A673 (cell line): Measurements from ENCODE around the gene ZFYVE19. TPM values are rescaled to one million over a fixed set of nuclear protein-coding genes. Genes with fewer than 3 reads are reported as not detected.

ENCODE experiments used
- Bru-seq: library from RNA; stranded (reverse); fragments of 400-500 nt; gene quantifications from one replicate; lab custom pipeline; 2021; lab: Mats Ljungman, UMichigan
- BruChase-seq, 2 experiments: library from RNA; stranded (reverse); fragments of 400-500 nt; gene quantifications; one replicate each; lab custom pipeline; 2021; lab: Mats Ljungman, UMichigan
- BruUV-seq: library from RNA; stranded (reverse); fragments of 400-500 nt; replicated peaks from 2 replicates; lab custom pipeline; 2021; lab: Mats Ljungman, UMichigan
- CTCF ChIA-PET: fragments of 300-600 bp; sonication (Branson Sonifier 250); formaldehyde crosslinking; loops from one replicate; lab custom pipeline; 2022; ENCODE audit warnings: antibody characterized with exemption; lab: Charles Lee
- POLR2A ChIA-PET: fragments of 300-600 bp; sonication (Branson Sonifier 250); formaldehyde crosslinking; loops from one replicate; lab custom pipeline; 2022; ENCODE audit warnings: antibody characterized with exemption; ENCODE audit not compliant: low non-redundant PET; lab: Charles Lee
- DNase-seq: peaks from one replicate; pipeline ENCODE4 v3.0.0-alpha.2; 2015; ENCODE audit warnings: low spot score
- H3K27ac ChIP-seq: fragments of 200-600 bp; sonication (generic); 2 replicates; pipeline ENCODE4 v1.5.1; 2016; ENCODE audit warnings: mixed run types, low read depth, mild to moderate bottlenecking, mixed read lengths, antibody characterized with exemption, low read length; ENCODE audit not compliant: poor library complexity, severe bottlenecking
- H3K27me3 ChIP-seq: fragments of 200-600 bp; sonication (generic); replicated peaks from 2 replicates; pipeline ENCODE4 v1.6.1; 2017; ENCODE audit warnings: mixed run types, low read depth, mild to moderate bottlenecking, mixed read lengths, antibody characterized with exemption, low read length; ENCODE audit not compliant: insufficient read depth, poor library complexity
- H3K36me3 ChIP-seq: fragments of 200-600 bp; sonication (generic); 2 replicates; pipeline ENCODE4 v1.6.1; 2016; ENCODE audit warnings: mixed run types, mild to moderate bottlenecking, mixed read lengths, antibody characterized with exemption, low read length; ENCODE audit not compliant: insufficient read depth, poor library complexity, severe bottlenecking
- H3K4me1 ChIP-seq: fragments of 200-600 bp; sonication (generic); 2 replicates; pipeline ENCODE4 v1.6.1; 2017; ENCODE audit warnings: mixed run types, mild to moderate bottlenecking, mixed read lengths, antibody characterized with exemption, low read length; ENCODE audit not compliant: insufficient read depth, poor library complexity, severe bottlenecking
- H3K4me3 ChIP-seq: fragments of 200-600 bp; sonication (generic); 2 replicates; pipeline ENCODE4 v1.5.1; 2016; ENCODE audit warnings: low read depth, mixed run types, mild to moderate bottlenecking, mixed read lengths, low read length; ENCODE audit not compliant: poor library complexity, severe bottlenecking
- H3K9me3 ChIP-seq: fragments of 200-600 bp; sonication (generic); 2 replicates; pipeline ENCODE4 v1.6.1; 2016; ENCODE audit warnings: mixed run types, low read depth, mild to moderate bottlenecking, mixed read lengths, antibody characterized with exemption, low read length; ENCODE audit not compliant: poor library complexity, severe bottlenecking
- EZH2 ChIP-seq: fragments of 200-600 bp; sonication (generic); IDR thresholded peaks from 2 replicates; pipeline ENCODE4 v1.6.1; 2017; ENCODE audit warnings: borderline replicate concordance, low read depth, mild to moderate bottlenecking, mixed read lengths, antibody characterized with exemption, low read length; ENCODE audit not compliant: poor library complexity, severe bottlenecking
- intact Hi-C: fragments of 100-400 bp; cut with micrococcal nuclease; formaldehyde crosslinking; loops from one replicate; pipeline ENCODE4 v1.10.0; 2022; ENCODE audit not compliant: unreplicated experiment
- long read RNA-seq: library from polyadenylated mRNA; stranded (forward); transcript quantifications from one replicate; pipeline ENCODE4 v2.0.0, GENCODE V29; 2022
- total RNA-seq: library from RNA; stranded (reverse); gene quantifications from 2 replicates; pipeline ENCODE4 v1.2.3, GENCODE V29; 2021
- TF ChIP-seq, protein P1 (sequence below): fragments of 300-800, 200-600 bp; sonication (generic); conservative IDR thresholded peaks from 2 replicates; pipeline ENCODE4 v1.5.1; 2017; ENCODE audit warnings: low read depth, mild to moderate bottlenecking, antibody characterized with exemption, low read length, moderate library complexity, mixed read lengths

Gene ZFYVE19, protein sequence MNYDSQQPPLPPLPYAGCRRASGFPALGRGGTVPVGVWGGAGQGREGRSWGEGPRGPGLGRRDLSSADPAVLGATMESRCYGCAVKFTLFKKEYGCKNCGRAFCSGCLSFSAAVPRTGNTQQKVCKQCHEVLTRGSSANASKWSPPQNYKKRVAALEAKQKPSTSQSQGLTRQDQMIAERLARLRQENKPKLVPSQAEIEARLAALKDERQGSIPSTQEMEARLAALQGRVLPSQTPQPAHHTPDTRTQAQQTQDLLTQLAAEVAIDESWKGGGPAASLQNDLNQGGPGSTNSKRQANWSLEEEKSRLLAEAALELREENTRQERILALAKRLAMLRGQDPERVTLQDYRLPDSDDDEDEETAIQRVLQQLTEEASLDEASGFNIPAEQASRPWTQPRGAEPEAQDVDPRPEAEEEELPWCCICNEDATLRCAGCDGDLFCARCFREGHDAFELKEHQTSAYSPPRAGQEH
- total RNA-seq (26.4 and 27.1 TPM in 2 replicates), Bru-seq, nascent RNA (percentile 55 among the genes with signal in this experiment), BruChase-seq, experiment 1, labeled RNA remaining after a 2-hour chase (percentile 63 among the genes with signal in this experiment), BruChase-seq, experiment 2, labeled RNA remaining after a 6-hour chase (percentile 66 among the genes with signal in this experiment)
- long read RNA-seq, transcript ZFYVE19-203 (11 exons, 2,775 nt), result major isoform, 12 of 48 reads
- long read RNA-seq, transcript ZFYVE19-201 (10 exons, 1,555 nt), result minor isoform, 8 of 48 reads
- long read RNA-seq, partial matches to known transcripts, result 14 of 48 reads
- long read RNA-seq, other reads (novel, unspliced or antisense), result 12 of 48 reads

DNA sequence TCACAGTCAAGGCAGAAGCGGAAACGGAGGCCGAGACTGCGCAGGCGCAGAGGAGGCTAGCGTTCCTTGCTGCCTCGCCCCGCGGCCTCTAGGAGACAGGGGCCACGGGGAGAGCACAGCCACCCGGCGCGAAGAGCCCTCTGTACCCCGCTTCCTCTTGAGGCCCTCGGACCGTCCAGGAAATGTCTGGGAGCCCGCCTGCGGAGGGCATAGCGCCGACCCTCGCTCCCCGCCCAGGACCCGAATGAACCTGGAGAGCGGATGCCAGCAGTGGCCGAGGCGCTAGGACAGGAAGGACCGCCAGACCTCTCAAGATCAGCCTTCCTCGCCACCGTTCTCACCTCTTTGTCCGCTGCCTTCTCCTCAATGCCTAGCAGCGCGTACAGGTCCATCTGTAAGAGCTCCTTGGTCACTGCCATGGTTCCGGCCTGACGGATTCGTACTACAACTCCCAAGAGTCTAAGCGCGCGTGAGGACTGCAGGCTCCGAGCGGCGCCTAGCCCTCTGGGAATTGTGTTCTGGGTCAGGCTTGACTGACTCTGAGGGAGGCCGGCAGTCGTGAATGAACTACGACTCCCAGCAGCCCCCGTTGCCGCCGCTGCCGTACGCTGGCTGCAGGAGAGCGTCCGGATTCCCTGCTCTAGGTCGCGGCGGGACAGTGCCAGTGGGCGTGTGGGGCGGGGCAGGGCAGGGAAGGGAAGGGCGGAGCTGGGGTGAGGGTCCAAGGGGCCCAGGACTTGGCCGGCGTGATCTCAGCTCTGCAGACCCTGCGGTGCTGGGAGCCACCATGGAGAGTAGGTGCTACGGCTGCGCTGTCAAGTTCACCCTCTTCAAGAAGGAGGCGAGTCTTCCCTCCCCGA is at the start of gene ZFYVE19, which contains the start of gene DNAJC17:
Gene ZFYVE19, plus strand, starts transcription at position 62 of the 860 bp plus-strand sequence. Its CDS starts 501 bp downstream, at position 563.
Gene DNAJC17, minus strand, starts transcription at position 446 of the 860 bp plus-strand sequence. Its CDS starts 27 bp downstream, at position 419.
- ChIA-PET POLR2A (no interaction called here), CTCF (interaction anchor here (0.5 to 1.6 kb wide), 2 partner anchors 60 to 218 kb away, joined by 3 to 9 read pairs; no protein-coding TSS in a partner anchor)
- Histone ChIP-seq H3K4me1 (peaks cover 6% of the 10 kb centered on the region), H3K4me3 (peak within 1 kb of the TSS; percentile 97), H3K27me3 (no peaks in the 10 kb centered on the region), H3K27ac (peak within 1 kb of the TSS; percentile 94), H3K36me3 (peaks cover 13% of the 10 kb centered on the region), H3K9me3 (no peaks in the 10 kb centered on the region)
- intact Hi-C loops, result no loop called here
- BruUV-seq, result no TSS peak
- TF ChIP-seq, protein P1, sequence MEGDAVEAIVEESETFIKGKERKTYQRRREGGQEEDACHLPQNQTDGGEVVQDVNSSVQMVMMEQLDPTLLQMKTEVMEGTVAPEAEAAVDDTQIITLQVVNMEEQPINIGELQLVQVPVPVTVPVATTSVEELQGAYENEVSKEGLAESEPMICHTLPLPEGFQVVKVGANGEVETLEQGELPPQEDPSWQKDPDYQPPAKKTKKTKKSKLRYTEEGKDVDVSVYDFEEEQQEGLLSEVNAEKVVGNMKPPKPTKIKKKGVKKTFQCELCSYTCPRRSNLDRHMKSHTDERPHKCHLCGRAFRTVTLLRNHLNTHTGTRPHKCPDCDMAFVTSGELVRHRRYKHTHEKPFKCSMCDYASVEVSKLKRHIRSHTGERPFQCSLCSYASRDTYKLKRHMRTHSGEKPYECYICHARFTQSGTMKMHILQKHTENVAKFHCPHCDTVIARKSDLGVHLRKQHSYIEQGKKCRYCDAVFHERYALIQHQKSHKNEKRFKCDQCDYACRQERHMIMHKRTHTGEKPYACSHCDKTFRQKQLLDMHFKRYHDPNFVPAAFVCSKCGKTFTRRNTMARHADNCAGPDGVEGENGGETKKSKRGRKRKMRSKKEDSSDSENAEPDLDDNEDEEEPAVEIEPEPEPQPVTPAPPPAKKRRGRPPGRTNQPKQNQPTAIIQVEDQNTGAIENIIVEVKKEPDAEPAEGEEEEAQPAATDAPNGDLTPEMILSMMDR, result no peak; the same call in 1 of the 2 replicates
- no peak for TF ChIP-seq EZH2
- DNase-seq, result peak; percentile 99

DNA sequence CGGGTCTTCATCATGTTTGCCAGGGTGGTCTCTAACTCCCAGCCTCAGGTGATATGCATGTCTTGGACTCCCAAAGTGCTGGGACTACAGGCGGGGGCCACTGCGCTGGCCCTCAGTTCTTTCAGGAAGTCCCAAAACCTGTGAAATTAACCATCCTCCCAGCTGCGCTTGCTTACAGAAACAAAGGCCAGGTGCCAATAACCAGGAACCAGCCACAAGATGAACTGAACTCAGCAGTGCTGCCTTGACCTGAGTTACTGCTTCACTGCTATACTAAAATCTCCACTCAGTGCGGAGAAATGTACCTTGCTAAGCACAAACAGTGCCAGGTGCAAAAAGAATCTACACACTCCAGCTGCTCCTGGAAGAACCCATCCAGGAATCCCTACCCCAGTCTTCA is 46.9 kb upstream of the ZFYVE19 start:
- intact Hi-C loops, result no loop called here
- no peaks in the 10 kb centered on the region for H3K36me3 ChIP-seq
- no TSS peak for BruUV-seq
- H3K4me3 ChIP-seq, result no peak overlapping the region
- DNase-seq, result no peak
- H3K27ac ChIP-seq, result no peak overlapping the region
- H3K4me1 ChIP-seq, result peaks cover 30% of the 10 kb centered on the region
- no peaks in the 10 kb centered on the region for H3K9me3 ChIP-seq
- H3K27me3 ChIP-seq, result no peaks in the 10 kb centered on the region
- POLR2A ChIA-PET, result no interaction called here
- no peak for TF ChIP-seq EZH2
- TF ChIP-seq, protein P1, result no peak
- CTCF ChIA-PET, result no interaction called here
